Skeletal muscle satellite cell (primary cell): ENCODE results near the gene RRAS2.

ENCODE experiments used
- H3K27me3 ChIP-seq: 2 replicates; pipeline ENCODE4 v1.7.0; 2013; ENCODE audit warnings: low read length; ENCODE audit not compliant: control insufficient read depth, insufficient read depth
- H3K36me3 ChIP-seq: 2 replicates; pipeline ENCODE4 v1.7.0; 2013; ENCODE audit warnings: mild to moderate bottlenecking, control low read depth, low read length; ENCODE audit not compliant: insufficient read depth
- H3K4me1 ChIP-seq: 2 replicates; pipeline ENCODE4 v1.7.0; 2013; ENCODE audit warnings: low read length; ENCODE audit not compliant: control insufficient read depth, insufficient read depth
- H3K4me2 ChIP-seq: 2 replicates; pipeline ENCODE4 v1.7.0; 2013; ENCODE audit warnings: mild to moderate bottlenecking, low read length
- H3K4me3 ChIP-seq: 2 replicates; pipeline ENCODE4 v1.7.0; 2013; ENCODE audit warnings: low read length
- H3K9ac ChIP-seq: 2 replicates; pipeline ENCODE4 v1.7.0; 2013; ENCODE audit warnings: mild to moderate bottlenecking, low read depth, low read length, moderate library complexity
- H3K9me3 ChIP-seq: replicated peaks from 2 replicates; pipeline ENCODE4 v1.7.0; 2013; ENCODE audit warnings: mild to moderate bottlenecking, control low read depth, low read length

Gene RRAS2

DNA sequence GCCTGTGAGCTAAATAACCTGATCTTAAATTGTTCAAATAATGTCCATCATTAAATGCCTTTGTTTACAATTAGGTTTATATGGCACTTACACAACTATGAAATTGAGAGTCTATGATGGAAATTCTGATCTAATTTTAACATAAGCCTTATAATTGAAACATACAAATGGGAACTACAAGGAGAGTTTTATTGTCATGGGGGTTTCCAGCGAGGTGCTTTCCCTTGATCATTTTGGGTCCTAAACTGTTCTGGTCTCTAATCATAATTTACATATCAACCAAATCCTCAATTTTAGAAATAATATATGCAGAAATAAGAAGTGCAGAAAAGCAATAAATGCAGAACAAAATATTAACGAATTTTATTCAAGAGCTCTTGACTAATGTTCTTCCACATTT is 44.9 kb downstream of the RRAS2 start:
- no peak overlapping the region for H3K9ac ChIP-seq
- no peak overlapping the region for H3K4me2 ChIP-seq
- no peaks in the 10 kb centered on the region for H3K9me3 ChIP-seq
- no peaks in the 10 kb centered on the region for H3K36me3 ChIP-seq
- peaks cover 56% of the 10 kb centered on the region for H3K4me1 ChIP-seq
- H3K4me3 ChIP-seq, result no peak overlapping the region
- no peaks in the 10 kb centered on the region for H3K27me3 ChIP-seq

DNA sequence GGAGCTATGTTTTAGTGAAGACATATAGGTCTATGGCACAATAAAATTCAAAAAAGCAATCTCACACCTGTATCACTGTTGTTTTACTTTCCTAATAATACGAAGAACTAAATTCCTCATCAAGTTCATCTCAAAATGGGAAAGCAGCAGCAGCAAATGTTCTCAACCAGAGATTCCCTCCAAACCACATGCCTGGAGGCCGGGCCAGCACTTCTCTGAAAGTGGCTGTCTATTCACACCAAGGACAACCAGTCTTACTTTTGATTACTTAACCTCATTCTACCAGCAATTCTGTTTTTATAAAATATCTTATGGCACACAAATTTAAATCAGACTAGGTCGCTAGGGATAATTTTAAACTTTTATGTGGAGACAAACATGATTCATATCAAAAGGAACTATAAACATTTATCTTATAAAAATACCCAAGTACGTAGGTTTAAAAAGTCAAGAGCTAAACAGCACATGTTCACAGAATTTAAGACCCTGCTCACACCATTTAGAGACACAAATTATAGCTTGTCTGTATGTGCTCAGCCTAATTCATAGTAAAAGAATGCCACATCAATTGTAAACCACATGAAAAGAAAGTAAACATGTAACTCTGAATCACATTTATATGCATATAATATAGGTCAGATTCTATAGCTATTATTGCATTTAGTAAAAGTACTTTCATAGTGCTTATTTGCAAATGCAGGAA is 46.1 kb downstream of the RRAS2 start:
- Histone ChIP-seq H3K36me3 (no peaks in the 10 kb centered on the region), H3K4me2 (peak overlapping the region; percentile 65), H3K4me1 (peaks cover 57% of the 10 kb centered on the region), H3K27me3 (no peaks in the 10 kb centered on the region), H3K9ac (peak overlapping the region; percentile 42), H3K9me3 (no peaks in the 10 kb centered on the region), H3K4me3 (no peak overlapping the region)

DNA sequence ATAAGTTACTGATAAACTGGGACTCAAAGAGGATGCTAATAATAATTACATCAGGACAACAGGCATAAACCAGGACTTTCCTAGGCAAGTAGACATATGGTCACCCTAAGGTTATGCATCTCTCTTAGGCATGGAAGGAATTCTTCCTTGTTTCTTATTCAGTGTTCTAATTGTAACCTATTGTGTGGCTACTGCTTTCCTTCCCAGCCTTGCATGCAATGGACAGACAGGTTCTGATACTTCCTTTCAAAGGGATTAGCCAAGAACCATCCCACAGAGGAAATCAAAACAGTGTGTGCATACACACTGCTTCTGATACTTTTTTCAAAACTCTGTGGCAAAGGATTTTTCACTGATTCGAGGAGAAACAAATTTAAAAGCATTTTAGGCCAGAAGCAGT is 48.3 kb downstream of the RRAS2 start:
- no peaks in the 10 kb centered on the region for H3K27me3 ChIP-seq
- no peaks in the 10 kb centered on the region for H3K36me3 ChIP-seq
- H3K9me3 ChIP-seq, result no peaks in the 10 kb centered on the region
- peaks cover 61% of the 10 kb centered on the region for H3K4me1 ChIP-seq
- no peak overlapping the region for H3K9ac ChIP-seq
- no peak overlapping the region for H3K4me2 ChIP-seq
- no peak overlapping the region for H3K4me3 ChIP-seq

DNA sequence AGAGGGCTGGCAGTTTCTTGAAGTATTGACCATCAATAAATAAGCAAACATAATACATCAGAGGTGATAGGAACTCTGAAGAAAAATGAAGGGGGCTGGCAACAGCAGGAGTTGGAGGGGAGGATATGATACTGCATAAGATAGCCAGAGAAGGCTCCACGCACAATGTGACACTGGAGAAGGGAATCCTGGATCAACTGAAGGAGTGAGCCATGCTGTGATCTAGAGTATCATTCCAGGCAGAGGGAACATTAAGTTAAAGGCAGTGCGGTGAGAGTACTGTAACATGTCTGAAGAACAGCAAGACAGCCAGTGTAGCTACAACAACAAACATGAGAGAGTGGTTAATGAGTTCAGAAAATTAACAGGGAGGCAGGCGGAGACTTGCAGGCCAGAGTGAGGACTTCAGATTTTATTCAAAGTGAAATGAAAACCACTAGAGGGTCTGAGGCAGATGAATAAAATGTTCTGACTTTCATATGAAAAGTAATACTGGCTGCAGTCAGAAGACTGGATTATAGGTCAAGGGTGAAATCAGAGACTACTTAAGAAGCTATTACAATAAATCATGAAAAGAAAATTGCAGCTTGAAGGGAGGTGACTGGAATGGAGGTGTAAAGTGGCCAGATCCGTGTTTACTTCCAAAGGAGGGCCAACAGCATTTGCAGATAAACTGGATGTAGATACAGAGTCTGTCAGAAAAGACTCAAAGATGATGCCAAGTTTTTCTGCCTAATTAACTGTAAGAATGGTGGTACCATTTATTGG is 49.4 kb downstream of the RRAS2 start:
- Histone ChIP-seq H3K4me1 (peaks cover 61% of the 10 kb centered on the region), H3K4me2 (no peak overlapping the region), H3K27me3 (no peaks in the 10 kb centered on the region), H3K9me3 (no peaks in the 10 kb centered on the region), H3K36me3 (no peaks in the 10 kb centered on the region), H3K9ac (no peak overlapping the region), H3K4me3 (no peak overlapping the region)

DNA sequence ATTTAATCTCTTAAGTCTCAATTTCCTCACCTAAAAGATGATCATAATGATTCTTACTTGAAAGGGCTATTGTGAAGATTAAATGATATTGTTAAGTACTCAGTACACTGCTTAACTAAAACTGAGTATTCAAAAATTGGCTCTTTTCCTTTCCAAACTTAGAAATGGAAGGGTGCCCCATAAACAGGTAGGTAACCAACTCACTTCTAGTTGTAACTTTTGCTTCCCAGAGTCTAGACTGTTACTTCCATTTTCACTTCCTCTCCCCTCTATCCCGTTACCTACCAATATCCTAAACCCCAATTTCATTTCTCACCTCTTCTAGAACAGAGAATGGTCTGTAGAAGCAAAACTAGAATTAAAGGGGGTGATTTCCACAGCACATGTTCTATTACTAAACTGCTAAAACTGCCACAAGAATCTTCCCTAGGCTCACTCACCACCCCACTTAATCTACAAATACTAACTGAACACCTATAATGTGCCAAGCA is 50.0 kb downstream of the RRAS2 start:
- Histone ChIP-seq H3K4me3 (no peak overlapping the region), H3K4me2 (no peak overlapping the region), H3K9ac (no peak overlapping the region), H3K9me3 (no peaks in the 10 kb centered on the region), H3K4me1 (peaks cover 59% of the 10 kb centered on the region), H3K27me3 (no peaks in the 10 kb centered on the region), H3K36me3 (no peaks in the 10 kb centered on the region)

DNA sequence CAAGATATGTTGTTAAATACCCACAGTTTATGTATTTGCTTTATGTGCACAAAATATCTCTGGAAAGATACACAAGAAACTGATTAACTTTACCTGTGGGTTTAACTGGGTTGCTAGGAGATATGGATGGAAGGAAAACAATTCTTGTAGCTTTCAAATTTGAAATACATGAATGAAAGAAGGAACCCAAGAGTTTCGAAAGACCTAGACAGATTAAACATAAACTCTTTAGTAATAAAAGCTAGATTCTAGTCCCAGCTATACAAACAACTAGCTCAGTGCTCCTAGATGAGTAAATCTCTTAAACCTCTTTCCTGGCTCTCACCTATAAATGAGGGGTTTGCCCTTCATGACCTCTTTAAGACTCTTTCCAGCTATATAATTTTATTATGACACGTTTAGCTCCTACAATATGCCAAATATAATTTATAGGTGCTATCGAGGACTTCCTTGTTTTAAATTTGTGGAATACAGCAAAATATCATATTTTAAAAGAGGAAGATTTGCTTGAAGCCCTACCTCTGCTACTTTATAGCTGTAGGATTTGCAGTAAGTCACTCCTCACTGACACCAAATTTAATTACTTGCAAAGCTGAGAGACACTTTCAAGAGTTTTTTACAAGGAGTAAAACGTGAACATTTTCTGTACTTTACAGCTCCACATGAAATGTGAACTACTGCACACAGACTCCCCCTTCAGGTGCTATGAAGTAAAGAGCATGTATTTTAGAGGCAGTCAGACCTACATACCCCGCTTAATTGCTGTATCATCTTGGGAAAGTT is 50.7 kb downstream of the RRAS2 start:
- H3K27me3 ChIP-seq, result no peaks in the 10 kb centered on the region
- H3K36me3 ChIP-seq, result no peaks in the 10 kb centered on the region
- H3K4me1 ChIP-seq, result peaks cover 52% of the 10 kb centered on the region
- no peak overlapping the region for H3K9ac ChIP-seq
- peak overlapping the region; percentile 29 for H3K4me2 ChIP-seq
- H3K4me3 ChIP-seq, result no peak overlapping the region
- H3K9me3 ChIP-seq, result no peaks in the 10 kb centered on the region

DNA sequence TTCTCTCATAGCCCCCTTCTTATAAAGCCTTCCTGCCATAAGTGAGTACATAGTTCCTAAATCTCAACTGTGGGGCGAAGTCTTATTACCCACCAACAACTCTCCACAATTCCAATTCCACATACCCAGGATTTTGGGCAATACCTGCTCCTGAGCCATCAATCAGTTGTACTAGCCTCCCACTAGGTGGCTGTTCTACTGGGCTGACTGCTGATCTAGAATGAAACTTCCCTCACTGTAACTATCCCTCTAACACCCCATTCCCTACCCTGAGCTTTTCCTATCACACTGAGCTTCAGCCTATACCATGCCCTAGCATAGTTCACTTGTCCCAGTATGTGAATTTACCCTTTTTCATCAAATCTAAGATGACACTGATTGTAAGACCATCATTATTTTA is 52.5 kb downstream of the RRAS2 start:
- no peak overlapping the region for H3K4me2 ChIP-seq
- H3K9ac ChIP-seq, result no peak overlapping the region
- no peaks in the 10 kb centered on the region for H3K9me3 ChIP-seq
- H3K4me1 ChIP-seq, result peaks cover 42% of the 10 kb centered on the region
- no peak overlapping the region for H3K4me3 ChIP-seq
- no peaks in the 10 kb centered on the region for H3K27me3 ChIP-seq
- H3K36me3 ChIP-seq, result no peaks in the 10 kb centered on the region

DNA sequence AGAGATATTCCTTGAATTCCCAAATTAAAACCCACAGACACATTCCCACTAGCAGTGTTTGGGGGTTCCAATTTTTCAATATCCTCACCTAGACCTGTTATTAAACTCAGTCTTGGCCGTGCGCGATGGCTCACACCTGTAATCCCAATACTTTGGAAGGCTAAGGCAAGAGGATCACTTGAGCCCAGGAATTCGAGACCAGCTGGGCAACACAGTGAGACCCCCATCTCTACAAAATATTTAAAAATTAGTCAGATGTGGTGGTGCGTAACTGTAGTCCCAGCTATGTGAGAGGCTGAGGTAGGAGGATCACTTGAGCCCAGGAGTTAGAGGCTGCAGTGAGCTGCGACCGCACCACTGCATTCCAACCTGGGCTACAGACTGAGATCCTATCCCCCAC is 53.3 kb downstream of the RRAS2 start:
- H3K4me2 ChIP-seq, result no peak overlapping the region
- H3K27me3 ChIP-seq, result no peaks in the 10 kb centered on the region
- H3K4me3 ChIP-seq, result no peak overlapping the region
- H3K36me3 ChIP-seq, result no peaks in the 10 kb centered on the region
- H3K9ac ChIP-seq, result no peak overlapping the region
- H3K4me1 ChIP-seq, result peaks cover 44% of the 10 kb centered on the region
- H3K9me3 ChIP-seq, result no peaks in the 10 kb centered on the region

DNA sequence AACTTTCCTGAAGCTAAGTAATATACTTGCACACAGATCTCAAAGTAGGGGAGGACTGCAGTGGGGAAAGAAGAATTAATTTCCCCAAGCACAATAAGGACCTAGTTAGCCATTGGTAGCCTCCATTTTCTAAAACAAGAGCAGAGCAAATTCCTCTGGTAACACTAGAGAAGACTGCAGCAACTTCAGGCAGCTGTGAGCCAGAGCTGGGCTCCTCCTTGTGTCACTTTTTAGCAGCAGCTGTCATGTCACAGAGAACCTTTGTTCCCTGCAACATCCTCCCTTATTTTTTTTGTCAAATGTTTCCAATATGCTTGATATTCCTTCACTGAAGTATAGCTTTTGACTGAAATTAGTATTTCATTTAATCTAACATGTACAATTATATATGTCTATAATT is 54.4 kb downstream of the RRAS2 start:
- H3K4me3 ChIP-seq, result no peak overlapping the region
- no peaks in the 10 kb centered on the region for H3K36me3 ChIP-seq
- no peaks in the 10 kb centered on the region for H3K27me3 ChIP-seq
- peaks cover 43% of the 10 kb centered on the region for H3K4me1 ChIP-seq
- H3K9me3 ChIP-seq, result no peaks in the 10 kb centered on the region
- H3K9ac ChIP-seq, result no peak overlapping the region
- no peak overlapping the region for H3K4me2 ChIP-seq

DNA sequence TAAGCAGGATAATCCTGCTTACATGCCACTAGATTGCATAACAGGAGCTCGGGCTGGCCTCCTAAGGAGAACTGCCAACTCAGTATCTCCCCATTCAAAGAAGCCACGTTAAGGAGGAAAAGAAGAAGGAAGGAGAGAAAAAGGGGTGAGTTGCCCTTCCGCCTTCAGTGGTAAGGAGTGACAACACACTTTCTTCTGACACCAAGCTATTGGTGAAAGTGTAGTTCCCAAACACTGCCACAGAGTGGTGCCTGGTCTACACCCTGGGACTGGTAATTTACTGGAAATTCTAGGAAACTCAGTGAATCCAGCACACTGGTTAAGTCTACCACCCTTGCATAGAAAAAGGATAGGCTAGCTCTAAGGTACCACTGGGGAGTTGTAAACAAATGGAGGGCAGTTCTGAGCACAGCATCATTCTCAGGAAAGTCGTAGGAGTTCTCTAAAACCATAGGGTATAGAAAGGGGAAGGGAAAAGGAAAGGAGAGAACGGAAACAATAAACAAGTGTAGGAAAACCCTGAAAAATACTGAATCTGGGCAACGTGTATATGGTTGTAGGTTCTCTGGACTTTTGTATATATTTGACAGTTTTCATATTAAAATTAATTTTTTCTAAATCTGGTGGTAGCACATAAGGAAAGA is 58.2 kb downstream of the RRAS2 start:
- peaks cover 18% of the 10 kb centered on the region for H3K4me1 ChIP-seq
- H3K4me3 ChIP-seq, result no peak overlapping the region

DNA sequence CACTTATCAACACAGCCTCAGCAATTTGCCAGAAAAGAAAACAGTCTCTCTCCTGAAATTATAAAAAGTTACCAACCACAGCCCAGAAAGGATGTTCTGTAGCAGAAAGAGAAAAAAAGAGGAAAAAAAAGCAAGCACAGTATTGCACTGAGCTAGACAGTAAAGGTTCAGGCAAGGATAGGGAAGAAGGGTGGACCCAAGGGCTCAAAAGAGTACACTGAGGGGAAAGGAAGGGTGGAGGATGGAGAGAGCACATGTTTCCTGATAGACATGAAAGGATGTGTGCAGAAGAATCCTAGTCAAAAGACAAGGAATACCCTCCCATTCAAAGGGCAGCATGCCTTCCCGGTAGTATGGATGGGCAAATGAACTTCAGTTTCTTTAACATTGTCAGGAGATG is 59.1 kb downstream of the RRAS2 start:
- no peak overlapping the region for H3K4me2 ChIP-seq
- no peaks in the 10 kb centered on the region for H3K27me3 ChIP-seq
- no peaks in the 10 kb centered on the region for H3K36me3 ChIP-seq
- no peaks in the 10 kb centered on the region for H3K9me3 ChIP-seq
- no peak overlapping the region for H3K4me3 ChIP-seq
- peaks cover 18% of the 10 kb centered on the region for H3K4me1 ChIP-seq
- H3K9ac ChIP-seq, result no peak overlapping the region

More for the DNA sequence above, 58.2 kb downstream of the RRAS2 start:
- no peaks in the 10 kb centered on the region for H3K27me3 ChIP-seq
- H3K36me3 ChIP-seq, result no peaks in the 10 kb centered on the region
- H3K4me2 ChIP-seq, result peak overlapping the region; percentile 27
- peak overlapping the region; percentile 19 for H3K9ac ChIP-seq
- no peaks in the 10 kb centered on the region for H3K9me3 ChIP-seq
